IMR-90 (cell line): ENCODE results near the gene CCNK. TPM values are rescaled to one million over a fixed set of nuclear protein-coding genes. Genes with fewer than 3 reads are reported as not detected.

ENCODE experiments used
- ATAC-seq: fragments of 200-7000 bp; cut with Tn5 transposase; 2 replicates; pipeline ENCODE4 v1.9.1; 2020; ENCODE audit warnings: low read depth, mild to moderate bottlenecking, moderate library complexity
- BruUV-seq: library from RNA; stranded (reverse); fragments of 400-500 nt; replicated peaks from 2 replicates; lab custom pipeline; 2021; lab: Mats Ljungman, UMichigan
- CTCF ChIA-PET: fragments of 300-600 bp; formaldehyde crosslinking; extraction: SDS; loops from one replicate; lab custom pipeline; 2021; ENCODE audit warnings: antibody characterized with exemption; lab: Yijun Ruan, JAX
- POLR2A ChIA-PET: fragments of 300-600 bp; sonication (Branson Sonifier 250); formaldehyde crosslinking; loops from one replicate; lab custom pipeline; 2022; ENCODE audit warnings: antibody characterized with exemption; ENCODE audit not compliant: unreplicated experiment; lab: Charles Lee
- DNase-seq: peaks from one replicate; pipeline ENCODE4 v3.0.0; 2013
- H2AFZ ChIP-seq: replicated peaks from 2 replicates; pipeline ENCODE3; 2013; ENCODE audit warnings: low read length, mild to moderate bottlenecking; ENCODE audit not compliant: poor library complexity
- H2AK5ac ChIP-seq: 2 replicates; pipeline ENCODE4 v1.6.1; 2013; ENCODE audit warnings: low read depth, low read length, inconsistent platforms
- H2AK9ac ChIP-seq: replicated peaks from 2 replicates; pipeline ENCODE3; 2013; ENCODE audit warnings: mild to moderate bottlenecking, low read depth, low read length, moderate library complexity; ENCODE audit not compliant: poor library complexity
- H2BK120ac ChIP-seq: 2 replicates; pipeline ENCODE4 v1.6.1; 2013; ENCODE audit warnings: low read depth, low read length, inconsistent platforms
- H2BK15ac ChIP-seq: 3 replicates; pipeline ENCODE4 v1.6.1; 2013; ENCODE audit warnings: low read depth, low read length, inconsistent platforms
- H2BK20ac ChIP-seq: 2 replicates; pipeline ENCODE4 v1.6.1; 2013; ENCODE audit warnings: low read depth, mild to moderate bottlenecking, inconsistent platforms, low read length, moderate library complexity
- H2BK5ac ChIP-seq: 2 replicates; pipeline ENCODE4 v1.6.1; 2013; ENCODE audit warnings: mild to moderate bottlenecking, low read depth, low read length, inconsistent platforms; ENCODE audit not compliant: poor library complexity, severe bottlenecking
- H3K14ac ChIP-seq: replicated peaks from 2 replicates; pipeline ENCODE4 v1.6.1; 2013; ENCODE audit warnings: low read depth, low read length, inconsistent platforms
- H3K18ac ChIP-seq: 2 replicates; pipeline ENCODE4 v1.6.1; 2013; ENCODE audit warnings: low read depth, low read length, control low read depth
- H3K23ac ChIP-seq: 2 replicates; pipeline ENCODE4 v1.6.1; 2013; ENCODE audit warnings: low read depth, low read length, inconsistent platforms
- H3K27ac ChIP-seq: 2 replicates; pipeline ENCODE4 v1.5.1; 2013; ENCODE audit warnings: mild to moderate bottlenecking, control low read depth, low read length; ENCODE audit not compliant: insufficient read depth
- H3K27me3 ChIP-seq: 2 replicates; pipeline ENCODE4 v1.6.1; 2013; ENCODE audit warnings: low read length; ENCODE audit not compliant: control insufficient read depth, insufficient read depth
- H3K36me3 ChIP-seq: 2 replicates; pipeline ENCODE4 v1.6.1; 2013; ENCODE audit warnings: low read length, mixed read lengths; ENCODE audit not compliant: control insufficient read depth, insufficient read depth
- H3K4ac ChIP-seq: 2 replicates; pipeline ENCODE4 v1.6.1; 2013; ENCODE audit warnings: low read depth, low read length, inconsistent platforms
- H3K4me1 ChIP-seq: 2 replicates; pipeline ENCODE4 v1.6.1; 2013; ENCODE audit warnings: low read length, mixed read lengths; ENCODE audit not compliant: control insufficient read depth, insufficient read depth
- H3K4me2 ChIP-seq: 2 replicates; pipeline ENCODE4 v1.6.1; 2013; ENCODE audit warnings: low read depth, mild to moderate bottlenecking, control low read depth, low read length, moderate library complexity
- H3K4me3 ChIP-seq: 2 replicates; pipeline ENCODE4 v1.5.1; 2013; ENCODE audit warnings: low read depth, mild to moderate bottlenecking, control low read depth, low read length, moderate library complexity; ENCODE audit not compliant: insufficient read depth
- H3K56ac ChIP-seq: 2 replicates; pipeline ENCODE4 v1.6.1; 2013; ENCODE audit warnings: low read length, inconsistent platforms; ENCODE audit not compliant: insufficient read depth; ENCODE audit errors: extremely low read depth
- H3K79me1 ChIP-seq, 2 experiments: 2 replicates each; pipeline ENCODE4 v1.6.1; 2013; ENCODE audit warnings: low read length in 2 of 2, inconsistent platforms in 1 of 2, low read depth in 1 of 2
- H3K9ac ChIP-seq: 2 replicates; pipeline ENCODE4 v1.6.1; 2013; ENCODE audit warnings: low read depth, low read length, control low read depth
- H3K9me1 ChIP-seq: 2 replicates; pipeline ENCODE4 v1.6.1; 2013; ENCODE audit warnings: low read length, inconsistent platforms; ENCODE audit not compliant: insufficient read depth
- H3K9me3 ChIP-seq: 2 replicates; pipeline ENCODE4 v1.6.1; 2013; ENCODE audit warnings: low read length; ENCODE audit not compliant: control insufficient read depth, insufficient read depth
- H4K20me1 ChIP-seq: 2 replicates; pipeline ENCODE4 v1.6.1; 2013; ENCODE audit warnings: low read length, inconsistent platforms; ENCODE audit not compliant: insufficient read depth
- H4K5ac ChIP-seq: 2 replicates; pipeline ENCODE4 v1.6.1; 2013; ENCODE audit warnings: mild to moderate bottlenecking, low read depth, low read length, control low read depth
- H4K8ac ChIP-seq, 2 experiments: 2 replicates each; pipeline ENCODE4 v1.6.1; 2013; ENCODE audit warnings: low read depth in 2 of 2, low read length in 2 of 2, control low read depth in 1 of 2, inconsistent platforms in 1 of 2
- H4K91ac ChIP-seq: 2 replicates; pipeline ENCODE4 v1.6.1; 2013; ENCODE audit warnings: low read depth, low read length, inconsistent platforms; ENCODE audit not compliant: insufficient read depth
- MXI1 ChIP-seq: IDR thresholded peaks from 2 replicates; pipeline ENCODE4 v1.6.1; 2012; ENCODE audit warnings: low read depth, mild to moderate bottlenecking, low read length, moderate library complexity, borderline replicate concordance
- RFX5 ChIP-seq: IDR thresholded peaks from 2 replicates; pipeline ENCODE4 v1.8.0; 2012; ENCODE audit warnings: low read depth, mild to moderate bottlenecking, low read length, moderate library complexity
- WGBS, 2 experiments: methylation state at CpG; one replicate each; pipeline versions ENCODE4 v1.1.5 to v1.1.7; 2013; ENCODE audit warnings: missing lambda C conversion rate in 2 of 2; ENCODE audit not compliant: insufficient read length in 1 of 2; ENCODE audit errors: extremely low coverage in 2 of 2; 5-methylcytosine and 5-hydroxymethylcytosine counted together
- dilution Hi-C: fragments of 300-500 bp; cut with HindIII; formaldehyde crosslinking; loops from one replicate; pipeline ENCODE4 v1.14.3; 2018; ENCODE audit warnings: low sequenced_read_pairs; ENCODE audit not compliant: unreplicated experiment
- in situ Hi-C: fragments of 300-500 bp; cut with MboI; formaldehyde crosslinking; loops from 3 replicates; pipeline ENCODE4 v1.14.3; 2019; ENCODE audit warnings: low sequenced_read_pairs, inconsistent platforms, mixed read lengths
- intact Hi-C: fragments of 100-400 bp; cut with micrococcal nuclease; formaldehyde crosslinking; loops from 2 replicates; pipeline ENCODE4 v1.10.0; 2022
- polyA plus RNA-seq, 3 experiments: library from polyadenylated mRNA; depleted of rRNA; stranded (reverse); fragments of >200 nt; gene quantifications; 2 replicates each; pipeline ENCODE4 v1.2.3, GENCODE V29; 2012; ENCODE audit warnings: low replicate concordance in 1 of 3
- total RNA-seq: library from RNA; depleted of rRNA; stranded (reverse); fragments of >200 nt; gene quantifications from 2 replicates; pipeline ENCODE4 v1.2.3, GENCODE V29; 2012

CCNK gene
- total and polyA plus RNA-seq, 2 of the 4 experiments (the other 2 are of a cell fraction) = 18.8 to 38.3 TPM

DNA sequence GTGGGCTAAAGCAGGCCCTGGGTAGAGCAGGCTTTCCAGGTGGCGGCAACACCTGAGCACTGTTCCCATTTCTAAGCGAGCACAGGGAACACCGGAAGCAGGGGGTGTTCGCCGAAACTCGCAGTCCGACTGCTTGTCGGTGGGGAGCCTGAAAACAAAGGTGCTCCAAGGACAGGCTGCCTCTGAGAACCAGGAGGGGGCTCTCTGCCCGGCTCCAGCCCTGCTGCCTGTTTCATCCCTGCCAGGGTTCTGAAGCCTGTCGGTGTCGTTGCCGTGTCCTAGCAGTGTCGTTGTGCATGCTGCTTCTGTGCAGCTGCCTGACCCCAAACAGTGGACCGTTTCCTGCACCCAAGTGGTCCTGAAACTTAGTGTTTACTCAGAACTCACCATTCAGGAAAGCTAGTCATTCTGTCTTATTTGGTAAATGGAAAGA, 21.8 kb downstream of the CCNK start:
- Histone ChIP-seq H4K8ac (no peak overlapping the region), H3K56ac (no peak overlapping the region), H3K4ac (no peak overlapping the region), H4K5ac (no peak overlapping the region), H4K91ac (no peak overlapping the region), H3K9me1 (no peaks in the 10 kb centered on the region), H3K27me3 (no peaks in the 10 kb centered on the region), H3K14ac (no peak overlapping the region), H3K36me3 (peaks cover 66% of the 10 kb centered on the region), H3K4me1 (no peaks in the 10 kb centered on the region), H3K9ac (no peak overlapping the region), H2AFZ (no peak overlapping the region), H3K79me1 (peaks cover 12 to 33% of the 10 kb centered on the region in 2 experiments; a peak in 3 of 4 replicates), H3K9me3 (no peaks in the 10 kb centered on the region), H2BK15ac (no peak overlapping the region), H2BK120ac (no peak overlapping the region), H2BK20ac (no peak overlapping the region), H2AK9ac (no peak overlapping the region), H3K4me2 (no peak overlapping the region), H3K4me3 (no peak overlapping the region), H4K20me1 (peaks cover 4% of the 10 kb centered on the region; the same call in 1 of the 2 replicates), H3K27ac (no peak overlapping the region), H3K18ac (no peak overlapping the region), H2AK5ac (no peak overlapping the region), H3K23ac (no peak overlapping the region), H2BK5ac (no peak overlapping the region)
- ChIA-PET POLR2A (no interaction called here), CTCF (no interaction called here)
- BruUV-seq = no TSS peak
- 73% methylated on average over 10 of the region's 14 CpGs; no CpG with 5 or more reads in 1 of the 2 experiments for WGBS, 2 experiments
- in situ Hi-C loops = no loop called here
- DNase-seq = no peak
- intact Hi-C loops = no loop called here
- dilution Hi-C loops = no loop called here
- no peak for TF ChIP-seq MXI1
- no peak for TF ChIP-seq RFX5
- ATAC-seq = no peak
